VCaP (cell line): ENCODE measurements around the gene RBBP8.

Experiments used
- H3K27ac ChIP-seq: fragments of 450-650 bp; 2 replicates; pipeline ENCODE4 v1.5.1; 2017
- TF ChIP-seq, protein P1 (sequence below): fragments of 450-650 bp; conservative IDR thresholded peaks from 2 replicates; pipeline ENCODE4 v1.5.1; 2017; ENCODE audit warnings: mild to moderate bottlenecking, moderate library complexity

RBBP8 gene

GRCh38 chr18:22962004-22962403, 28.9 kb downstream of the RBBP8 start:
- TF ChIP-seq, protein P1, sequence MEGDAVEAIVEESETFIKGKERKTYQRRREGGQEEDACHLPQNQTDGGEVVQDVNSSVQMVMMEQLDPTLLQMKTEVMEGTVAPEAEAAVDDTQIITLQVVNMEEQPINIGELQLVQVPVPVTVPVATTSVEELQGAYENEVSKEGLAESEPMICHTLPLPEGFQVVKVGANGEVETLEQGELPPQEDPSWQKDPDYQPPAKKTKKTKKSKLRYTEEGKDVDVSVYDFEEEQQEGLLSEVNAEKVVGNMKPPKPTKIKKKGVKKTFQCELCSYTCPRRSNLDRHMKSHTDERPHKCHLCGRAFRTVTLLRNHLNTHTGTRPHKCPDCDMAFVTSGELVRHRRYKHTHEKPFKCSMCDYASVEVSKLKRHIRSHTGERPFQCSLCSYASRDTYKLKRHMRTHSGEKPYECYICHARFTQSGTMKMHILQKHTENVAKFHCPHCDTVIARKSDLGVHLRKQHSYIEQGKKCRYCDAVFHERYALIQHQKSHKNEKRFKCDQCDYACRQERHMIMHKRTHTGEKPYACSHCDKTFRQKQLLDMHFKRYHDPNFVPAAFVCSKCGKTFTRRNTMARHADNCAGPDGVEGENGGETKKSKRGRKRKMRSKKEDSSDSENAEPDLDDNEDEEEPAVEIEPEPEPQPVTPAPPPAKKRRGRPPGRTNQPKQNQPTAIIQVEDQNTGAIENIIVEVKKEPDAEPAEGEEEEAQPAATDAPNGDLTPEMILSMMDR, result no peak
- H3K27ac ChIP-seq, result no peak overlapping the region

- no peak overlapping the region for H3K27ac ChIP-seq
- TF ChIP-seq, protein P1, result no peak
Measured at GRCh38 chr18:22964116-22964515, 31.0 kb downstream of the RBBP8 start.

GRCh38 chr18:22964722-22965121, 31.6 kb downstream of the RBBP8 start:
- TF ChIP-seq, protein P1, result no peak
- H3K27ac ChIP-seq, result no peak overlapping the region

DNA sequence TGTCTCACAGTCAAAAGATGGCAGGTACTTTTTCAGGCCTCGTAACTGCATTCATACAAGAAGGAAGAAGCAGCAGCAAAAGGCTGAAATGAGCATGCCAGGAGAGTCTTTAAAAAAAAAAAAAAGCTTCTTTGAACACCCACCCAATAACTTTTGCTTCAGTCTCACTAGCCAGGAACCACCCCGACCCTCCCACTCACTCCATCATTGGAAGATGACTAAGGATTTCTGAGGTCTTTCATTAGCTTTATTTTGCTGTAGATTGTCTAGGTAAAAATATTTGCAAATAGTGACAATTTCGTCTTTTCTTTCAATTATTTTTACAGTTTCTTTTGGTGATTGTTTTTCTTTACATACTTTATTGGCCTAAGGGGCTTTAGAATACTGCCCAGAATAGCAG, 37.9 kb downstream of the RBBP8 start:
- TF ChIP-seq, protein P1, result no peak
- no peak overlapping the region for H3K27ac ChIP-seq

DNA sequence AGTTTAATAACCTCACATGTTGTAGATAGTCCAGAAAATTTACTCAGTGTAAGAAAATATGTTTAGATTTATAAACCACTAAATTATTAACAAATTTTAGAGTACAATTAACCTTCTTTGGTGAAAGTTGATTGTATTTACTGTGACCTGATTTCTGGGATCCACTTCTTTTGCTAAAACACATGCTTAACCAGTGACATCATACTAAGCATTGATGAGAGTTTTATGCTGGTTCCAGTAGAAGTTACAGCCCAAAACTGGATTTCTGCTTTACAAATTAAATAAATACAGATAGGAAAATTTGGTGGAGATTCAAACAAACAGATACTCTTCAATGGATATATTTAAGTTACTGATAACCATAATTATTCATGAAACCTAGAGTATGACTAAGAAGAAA, 40.9 kb downstream of the RBBP8 start:
- no peak overlapping the region for H3K27ac ChIP-seq
- TF ChIP-seq, protein P1, result no peak

DNA sequence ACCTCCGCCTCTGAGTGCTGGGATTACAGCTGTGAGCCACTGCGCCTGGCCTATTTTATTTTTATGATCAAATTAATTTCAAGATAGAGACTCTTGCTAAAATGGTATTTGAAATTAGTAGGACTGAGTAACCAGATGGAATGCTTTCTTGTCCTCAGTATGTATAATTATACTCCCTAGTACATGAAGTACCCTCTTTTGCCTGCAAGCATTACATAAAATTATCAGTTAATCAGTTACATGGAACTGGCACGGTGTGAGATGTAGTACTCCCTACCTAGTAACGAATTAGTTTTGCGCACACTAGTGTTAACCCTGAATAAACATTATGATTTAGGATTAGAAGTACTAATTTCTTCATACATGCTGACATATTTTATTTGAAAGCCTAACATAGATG, 41.6 kb downstream of the RBBP8 start:
- TF ChIP-seq, protein P1, result no peak
- H3K27ac ChIP-seq, result no peak overlapping the region

GRCh38 chr18:22975508-22975907, 42.4 kb downstream of the RBBP8 start:
- TF ChIP-seq, protein P1, result no peak
- no peak overlapping the region for H3K27ac ChIP-seq
